Measurements from ENCODE around the gene CTDSP1. TPM values are rescaled to one million over a fixed set of nuclear protein-coding genes. Genes with fewer than 3 reads are reported as not detected.

CTDSP1 gene
- total and polyA plus RNA-seq, 8 donors: 54.2 to 90.8 (median 76.3) TPM

GRCh38 chr2:218367415-218368149 is 32.1 kb upstream of the CTDSP1 start:
- FAIRE-seq (no peak), ATAC-seq (peak; percentile 95 to 97 (median 96)), DNase-seq (peak; percentile 83 to 95 (median 90))
- Histone ChIP-seq H3K9me3 (no peaks in the 10 kb centered on the region), H3K4me3 (peak overlapping the region; percentile 11 to 56 (median 40)), H3K36me3 (no peaks in the 10 kb centered on the region), H3K27ac (peak overlapping the region; percentile 78 to 95 (median 85)), H3K27me3 (no peaks in the 10 kb centered on the region), H3K4me1 (peaks cover 0 to 3% (median 0%) of the 10 kb centered on the region in 3 donors)
- intact Hi-C loops (cut with DNase I): no loop called here
- 3% methylated on average over 58 to 60 of the region's 60 CpGs for WGBS, 2 donors
- TF ChIP-seq CTCF (IDR thresholded peaks at IDR 0.05): no peak

GRCh38 chr2:218368150-218368528 is 31.5 kb upstream of the CTDSP1 start:
- DNase-seq (peak in 1 of 6 donors; percentile 32), ATAC-seq (no peak), FAIRE-seq (no peak)
- TF ChIP-seq CTCF (IDR thresholded peaks at IDR 0.05): no peak
- intact Hi-C loops (cut with DNase I): no loop called here
- Histone ChIP-seq H3K36me3 (no peaks in the 10 kb centered on the region), H3K4me1 (peaks cover 0 to 3% (median 0%) of the 10 kb centered on the region in 3 donors), H3K9me3 (no peaks in the 10 kb centered on the region), H3K4me3 (peak overlapping the region; percentile 11 to 56 (median 40)), H3K27me3 (no peaks in the 10 kb centered on the region), H3K27ac (peak overlapping the region; percentile 78 to 95 (median 85))
- 59 to 62% methylated on average over 21 of the region's 21 CpGs for WGBS, 2 donors

- no peaks in the 10 kb centered on the region for H3K27me3 ChIP-seq
- peak in 3 of 6 donors; percentile 35 to 55 (median 41) for DNase-seq
- H3K36me3 ChIP-seq: no peaks in the 10 kb centered on the region
- peak overlapping the region in 1 of 4 donors; percentile 56 for H3K4me3 ChIP-seq
- peak overlapping the region in 2 of 4 donors; percentile 88 to 95 for H3K27ac ChIP-seq
- FAIRE-seq: no peak
- H3K9me3 ChIP-seq: no peaks in the 10 kb centered on the region
- intact Hi-C loops (cut with DNase I): no loop called here
- TF ChIP-seq CTCF (IDR thresholded peaks at IDR 0.05): no peak
- WGBS, 2 donors: 52 to 62% methylated on average over 27 of the region's 27 CpGs
- peaks cover 0 to 3% (median 0%) of the 10 kb centered on the region in 3 donors for H3K4me1 ChIP-seq
- ATAC-seq: peak in 3 of 4 donors; percentile 4 to 20 (median 14)
Measured at GRCh38 chr2:218368621-218369153, 31.0 kb upstream of the CTDSP1 start.

- intact Hi-C loops (cut with DNase I): no loop called here
- no peak for DNase-seq
- peak in 1 of 4 donors; percentile 4 for ATAC-seq
- no peak for FAIRE-seq
- Histone ChIP-seq H3K4me3 (no peak overlapping the region), H3K27me3 (no peaks in the 10 kb centered on the region), H3K4me1 (peaks cover 0 to 3% (median 0%) of the 10 kb centered on the region in 3 donors), H3K27ac (peak overlapping the region in 2 of 4 donors; percentile 88 to 95), H3K9me3 (no peaks in the 10 kb centered on the region), H3K36me3 (no peaks in the 10 kb centered on the region)
- TF ChIP-seq CTCF (IDR thresholded peaks at IDR 0.05): no peak
- 48 to 50% methylated on average over 2 of the region's 2 CpGs for WGBS, 2 donors
Measured at GRCh38 chr2:218369330-218369729, 30.3 kb upstream of the CTDSP1 start.

All from pancreas (tissue), 10 donors.